ENCODE measurements around the gene CAMK1.

DNA sequence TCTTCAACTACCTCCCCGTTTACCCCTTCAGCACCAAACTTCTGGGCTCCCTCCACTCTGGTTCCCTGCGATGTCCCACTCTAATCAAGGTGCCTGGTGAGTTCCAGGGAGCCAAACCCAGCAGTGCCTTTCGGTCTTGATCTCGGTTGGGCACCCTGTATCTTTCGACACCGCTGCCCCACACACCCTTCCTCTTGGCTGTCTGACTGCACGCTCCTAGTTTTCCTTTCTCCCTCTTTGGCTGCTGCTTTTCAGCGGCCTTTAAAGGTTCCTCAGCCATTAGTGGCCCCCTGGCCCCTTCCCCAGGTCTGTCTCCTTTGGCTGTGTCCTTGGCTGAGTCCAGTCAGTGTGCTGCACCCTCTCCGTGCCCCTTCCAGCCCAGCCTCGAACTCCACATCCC, 41.1 kb upstream of the CAMK1 start:
- TF ChIP-seq POLR2A (conservative IDR thresholded peaks at IDR 0.05) = 0 out of 2 replicates have a peak, but pooled peaks have one; percentile 6
- TF ChIP-seq NFYB (IDR thresholded peaks at IDR 0.05; ENCODE audit: extremely low read depth, insufficient read length) = no peak
- TF ChIP-seq ZNF830 (CRISPR knock-in tag; IDR thresholded peaks at IDR 0.05) = no peak
- TF ChIP-seq, protein P1, sequence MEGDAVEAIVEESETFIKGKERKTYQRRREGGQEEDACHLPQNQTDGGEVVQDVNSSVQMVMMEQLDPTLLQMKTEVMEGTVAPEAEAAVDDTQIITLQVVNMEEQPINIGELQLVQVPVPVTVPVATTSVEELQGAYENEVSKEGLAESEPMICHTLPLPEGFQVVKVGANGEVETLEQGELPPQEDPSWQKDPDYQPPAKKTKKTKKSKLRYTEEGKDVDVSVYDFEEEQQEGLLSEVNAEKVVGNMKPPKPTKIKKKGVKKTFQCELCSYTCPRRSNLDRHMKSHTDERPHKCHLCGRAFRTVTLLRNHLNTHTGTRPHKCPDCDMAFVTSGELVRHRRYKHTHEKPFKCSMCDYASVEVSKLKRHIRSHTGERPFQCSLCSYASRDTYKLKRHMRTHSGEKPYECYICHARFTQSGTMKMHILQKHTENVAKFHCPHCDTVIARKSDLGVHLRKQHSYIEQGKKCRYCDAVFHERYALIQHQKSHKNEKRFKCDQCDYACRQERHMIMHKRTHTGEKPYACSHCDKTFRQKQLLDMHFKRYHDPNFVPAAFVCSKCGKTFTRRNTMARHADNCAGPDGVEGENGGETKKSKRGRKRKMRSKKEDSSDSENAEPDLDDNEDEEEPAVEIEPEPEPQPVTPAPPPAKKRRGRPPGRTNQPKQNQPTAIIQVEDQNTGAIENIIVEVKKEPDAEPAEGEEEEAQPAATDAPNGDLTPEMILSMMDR (IDR thresholded peaks at IDR 0.05 in 2 of 3, conservative IDR thresholded peaks at IDR 0.05 in 1 of 3; ENCODE audit: insufficient read depth in 2 of 3, low read depth in 1 of 3, low read length in 3 of 3) = no peak
- no peak for TF ChIP-seq ZNF780A (CRISPR knock-in tag; IDR thresholded peaks at IDR 0.05)
